ENCODE measurements around the gene NF1.

DNA sequence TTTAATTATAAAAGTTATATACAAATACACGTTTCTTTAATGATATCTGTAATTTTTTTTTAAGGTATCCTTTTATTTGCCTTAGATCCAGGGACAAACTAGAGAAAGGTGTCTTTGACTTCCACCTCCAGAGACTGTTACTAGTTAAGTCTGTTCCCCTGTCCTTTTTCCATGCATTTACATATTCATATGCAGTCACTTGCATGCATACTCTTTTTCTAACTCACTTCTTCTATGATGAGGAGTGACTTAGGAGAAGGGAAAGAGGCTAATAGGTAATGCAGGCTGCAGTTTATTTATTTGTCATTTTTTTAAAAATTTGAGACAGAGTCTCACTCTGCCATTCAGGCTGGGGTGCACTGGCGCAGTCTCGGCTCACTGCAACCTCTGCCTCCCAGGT lies 141.4 kb downstream of the NF1 start:
- TF ChIP-seq EP300 (IDR thresholded peaks at IDR 0.05; ENCODE audit: low read depth): no peak
- TF ChIP-seq, protein P1, sequence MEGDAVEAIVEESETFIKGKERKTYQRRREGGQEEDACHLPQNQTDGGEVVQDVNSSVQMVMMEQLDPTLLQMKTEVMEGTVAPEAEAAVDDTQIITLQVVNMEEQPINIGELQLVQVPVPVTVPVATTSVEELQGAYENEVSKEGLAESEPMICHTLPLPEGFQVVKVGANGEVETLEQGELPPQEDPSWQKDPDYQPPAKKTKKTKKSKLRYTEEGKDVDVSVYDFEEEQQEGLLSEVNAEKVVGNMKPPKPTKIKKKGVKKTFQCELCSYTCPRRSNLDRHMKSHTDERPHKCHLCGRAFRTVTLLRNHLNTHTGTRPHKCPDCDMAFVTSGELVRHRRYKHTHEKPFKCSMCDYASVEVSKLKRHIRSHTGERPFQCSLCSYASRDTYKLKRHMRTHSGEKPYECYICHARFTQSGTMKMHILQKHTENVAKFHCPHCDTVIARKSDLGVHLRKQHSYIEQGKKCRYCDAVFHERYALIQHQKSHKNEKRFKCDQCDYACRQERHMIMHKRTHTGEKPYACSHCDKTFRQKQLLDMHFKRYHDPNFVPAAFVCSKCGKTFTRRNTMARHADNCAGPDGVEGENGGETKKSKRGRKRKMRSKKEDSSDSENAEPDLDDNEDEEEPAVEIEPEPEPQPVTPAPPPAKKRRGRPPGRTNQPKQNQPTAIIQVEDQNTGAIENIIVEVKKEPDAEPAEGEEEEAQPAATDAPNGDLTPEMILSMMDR (IDR thresholded peaks at IDR 0.05): no peak
- TF ChIP-seq POLR2A (IDR thresholded peaks at IDR 0.05): no peak
